ENCODE data around the gene KCNMA1.

The KCNMA1 gene

DNA sequence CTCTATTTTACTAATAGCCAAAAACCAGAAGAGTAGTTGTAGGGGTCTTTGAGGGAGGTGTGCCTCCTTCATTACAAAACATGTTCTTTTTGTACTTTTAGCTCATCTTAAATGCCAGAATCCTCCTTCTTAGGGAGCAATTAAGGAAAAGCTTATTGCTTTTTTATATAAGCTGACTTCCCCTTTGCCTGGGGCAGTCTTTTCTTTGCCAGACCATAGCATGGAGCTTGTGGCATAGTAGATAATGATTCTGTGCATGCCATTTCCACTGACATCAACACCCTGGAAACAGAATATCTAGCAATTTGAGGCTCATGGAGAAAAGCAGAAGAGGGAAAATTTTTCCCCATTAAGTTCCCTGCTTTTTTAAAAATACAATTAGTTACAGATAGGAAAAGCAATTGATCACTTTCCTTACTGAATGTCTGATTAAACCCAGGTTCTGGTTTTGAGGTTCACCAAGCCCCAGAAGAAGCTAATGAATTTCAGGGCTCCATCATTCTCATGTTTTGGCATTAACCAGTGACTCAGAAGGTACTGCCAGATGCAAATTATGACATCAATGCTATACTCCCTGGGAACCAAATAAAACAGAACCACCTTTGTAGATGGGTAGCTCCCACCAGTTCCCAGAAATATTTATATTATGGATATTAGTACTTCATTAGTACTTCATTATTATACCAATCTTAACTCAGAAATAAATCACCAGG is 410.6 kb downstream of the KCNMA1 start:
- no peak for DNase-seq

DNA sequence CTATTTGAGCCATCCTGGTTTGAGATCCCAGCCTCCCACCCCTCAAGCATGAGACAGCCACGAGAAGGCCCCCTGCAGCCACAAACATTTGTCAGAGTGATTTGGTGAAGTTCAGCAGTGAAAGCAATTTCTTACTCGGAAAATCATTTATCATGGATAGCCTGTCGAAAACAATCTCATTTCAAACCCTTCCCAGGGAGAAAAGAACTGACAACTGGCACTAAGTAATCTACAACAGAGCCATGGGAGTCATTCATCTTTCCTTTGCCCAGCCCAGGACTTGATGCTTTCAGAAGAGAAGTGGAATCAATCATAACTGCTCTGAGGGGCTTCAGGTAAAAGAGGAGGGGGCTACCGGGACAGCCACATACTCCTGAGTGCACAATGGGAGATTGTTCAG is 411.2 kb downstream of the KCNMA1 start:
- DNase-seq = no peak

DNA sequence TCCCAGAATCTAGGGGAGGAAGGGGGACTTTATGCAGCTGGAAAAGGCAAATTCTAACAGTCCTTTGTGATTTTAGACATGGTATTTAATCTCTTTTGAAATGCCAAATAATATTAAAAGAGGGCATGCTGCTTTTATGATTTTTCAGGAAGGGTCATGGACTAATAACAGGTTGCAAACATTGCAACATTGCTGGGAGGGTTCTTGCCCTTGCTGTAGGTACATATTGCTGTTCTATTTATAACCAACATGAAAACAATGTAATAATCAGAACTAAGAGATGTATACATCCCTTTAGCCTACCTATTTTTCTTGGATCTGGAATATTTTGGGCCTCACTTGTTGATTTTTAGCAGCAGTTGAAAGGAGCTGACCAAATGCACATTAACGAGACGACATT is 411.6 kb downstream of the KCNMA1 start:
- DNase-seq = no peak

DNA sequence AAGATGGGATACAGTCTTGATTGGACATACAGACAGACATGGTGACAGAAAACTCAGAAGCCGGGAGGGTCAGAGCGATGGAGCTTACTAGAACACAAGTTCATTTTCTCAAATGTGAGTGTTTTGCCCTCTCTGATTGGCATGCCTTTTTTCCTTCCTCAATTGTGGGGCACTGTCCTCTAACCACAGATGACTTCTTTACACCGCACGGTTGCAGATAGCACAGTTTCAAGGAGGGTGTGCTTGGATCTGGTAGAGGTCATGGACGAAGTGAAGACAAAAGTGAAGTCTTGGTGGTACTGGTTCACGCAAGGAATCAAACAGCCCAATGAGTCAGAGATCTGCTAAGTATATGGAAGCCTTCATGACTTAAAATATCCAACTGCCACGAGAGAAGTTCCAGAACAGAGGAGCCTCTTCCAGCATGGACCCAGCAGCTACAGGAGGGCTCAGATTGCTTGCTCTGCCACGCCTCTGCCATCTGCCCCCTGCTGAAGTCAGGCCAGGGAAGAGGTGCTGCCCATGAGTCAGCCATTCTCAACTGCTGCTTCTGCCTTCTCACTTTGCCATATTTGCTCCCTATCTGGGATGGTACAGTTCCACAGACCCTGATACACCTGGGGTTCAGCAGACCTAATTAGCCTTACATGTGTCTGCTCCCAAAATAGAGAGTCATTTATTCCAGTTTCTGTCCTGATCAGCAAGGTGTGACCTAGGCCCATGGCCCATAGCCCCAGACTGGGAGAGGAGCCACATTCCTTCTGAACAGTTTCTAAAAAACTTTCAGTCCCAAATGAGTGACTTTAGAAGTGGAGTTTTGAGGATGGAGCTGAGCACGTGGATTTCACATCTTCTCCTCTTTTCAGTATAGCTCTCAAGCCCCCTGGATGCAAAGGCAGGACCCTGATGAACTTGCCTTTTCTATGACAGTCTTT is 413.8 kb downstream of the KCNMA1 start:
- no peak for DNase-seq

DNA sequence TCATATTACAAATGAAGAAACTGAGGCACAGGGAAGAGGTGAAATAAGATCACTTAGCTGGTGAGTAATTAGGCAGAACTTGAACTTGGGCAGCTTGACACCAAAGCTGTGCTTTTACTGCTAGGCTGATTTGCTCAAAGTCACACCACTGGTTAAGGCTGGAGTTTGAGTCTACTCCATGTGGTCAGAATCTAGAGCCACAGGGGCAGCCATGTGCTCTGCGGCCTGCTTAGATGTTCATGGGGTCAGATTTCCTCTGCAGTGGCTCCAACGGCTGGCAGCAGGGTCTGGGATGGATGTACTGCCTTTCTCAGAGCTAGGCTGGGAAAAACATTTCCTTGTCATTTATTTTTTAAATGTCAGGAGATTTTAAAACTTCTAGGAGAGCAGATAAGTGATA is 417.5 kb downstream of the KCNMA1 start:
- no peak for DNase-seq

DNA sequence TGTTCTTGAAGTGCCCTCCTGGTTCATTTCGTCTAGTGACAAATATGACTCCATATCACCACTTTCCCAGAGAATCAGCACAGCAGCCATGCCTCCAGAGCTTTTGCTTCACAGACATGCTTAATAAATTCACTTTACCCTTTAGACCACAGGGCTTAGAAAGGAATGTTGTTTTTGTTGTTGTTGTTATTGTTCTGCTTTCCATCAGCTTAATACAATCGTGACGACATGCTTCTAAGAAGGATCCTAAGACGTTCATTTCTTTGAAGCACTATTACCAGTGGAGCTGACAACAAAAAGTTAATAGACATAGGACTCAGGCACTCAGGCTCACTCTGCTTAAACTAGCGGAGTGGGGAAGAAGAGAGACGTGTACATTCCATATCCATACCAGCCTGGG is 418.6 kb downstream of the KCNMA1 start:
- no peak for DNase-seq

DNA sequence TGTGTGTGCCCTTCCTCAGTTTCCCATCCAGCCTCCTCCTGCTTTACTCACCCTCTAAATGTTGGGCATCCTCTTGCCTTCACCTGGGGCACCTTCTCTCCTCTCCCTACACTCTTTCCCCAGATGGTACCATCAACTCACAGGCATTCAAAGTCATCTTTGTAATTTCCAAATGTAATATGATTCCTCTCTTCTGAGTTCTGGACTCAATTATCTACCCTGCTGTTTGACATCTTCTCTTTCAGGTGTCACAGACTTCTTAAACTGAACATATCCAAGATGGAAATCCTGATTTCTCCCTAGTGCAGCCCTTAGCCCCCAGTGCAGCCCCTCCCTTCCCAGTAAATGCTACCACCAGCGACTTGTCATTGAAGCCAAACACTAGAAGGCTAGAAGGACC is 422.8 kb downstream of the KCNMA1 start:
- DNase-seq = no peak

DNA sequence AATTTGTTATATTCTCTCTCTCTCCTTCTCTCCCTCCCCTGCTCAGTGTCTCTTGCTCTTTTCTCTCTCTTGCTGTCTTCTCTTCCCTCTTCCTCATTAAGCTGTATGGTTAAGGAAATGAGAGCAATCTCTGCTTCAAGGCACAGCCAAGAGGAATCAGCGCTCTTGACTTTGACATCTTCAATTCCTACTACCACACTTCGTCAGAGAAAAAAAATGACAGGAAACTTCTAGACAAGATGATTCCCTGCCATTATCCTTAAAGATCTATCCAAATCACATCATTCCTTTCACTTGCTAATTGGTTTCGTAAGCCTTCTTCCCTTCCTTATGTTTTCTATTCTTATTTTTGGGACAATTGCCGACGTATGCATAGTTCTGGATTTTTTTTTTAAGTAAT is 425.0 kb downstream of the KCNMA1 start:
- DNase-seq = no peak

DNA sequence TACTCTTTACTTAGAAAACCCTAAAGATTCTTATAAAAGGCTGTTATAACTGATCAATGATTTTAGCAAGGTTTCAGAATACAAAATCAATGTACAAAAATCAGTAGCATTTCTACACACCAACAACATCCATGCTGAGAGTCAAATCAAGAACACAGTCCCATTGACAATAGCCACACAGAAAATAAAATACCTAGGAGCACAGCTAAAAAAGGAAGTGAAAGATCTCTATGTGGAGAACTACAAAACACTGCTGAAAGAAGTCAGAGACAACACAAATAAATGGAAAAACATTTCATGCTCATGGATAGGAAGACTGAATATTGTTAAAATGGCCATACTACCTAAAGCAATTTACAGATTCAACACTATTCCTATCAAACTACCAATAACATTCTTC is 427.0 kb downstream of the KCNMA1 start:
- no peak for DNase-seq

DNA sequence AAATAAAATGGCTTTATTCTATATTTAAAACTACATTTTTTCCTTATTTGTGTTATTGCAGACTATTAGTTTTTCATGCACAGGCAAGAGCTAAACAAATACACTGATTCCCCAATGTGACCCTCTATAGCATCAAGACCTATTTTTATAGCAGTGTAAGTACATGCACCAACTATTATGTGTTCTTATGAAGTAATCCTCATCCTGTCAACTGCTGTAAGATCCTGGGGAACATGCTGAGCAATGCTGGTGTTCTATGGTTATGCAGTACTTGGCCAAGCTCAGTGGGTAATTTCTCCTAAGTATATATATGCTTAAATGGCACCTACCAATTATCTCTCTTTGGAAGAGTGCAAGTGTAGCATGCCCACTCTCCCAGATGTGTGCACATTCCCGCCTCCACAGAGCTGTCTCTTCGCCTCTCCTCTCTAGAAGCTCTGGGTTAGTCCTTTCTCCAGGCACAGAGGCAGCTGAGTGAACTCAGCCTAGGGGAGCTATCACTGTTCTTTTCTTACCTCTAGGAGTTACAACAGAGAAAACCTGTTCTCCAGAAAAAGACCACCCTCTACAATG is 428.8 kb downstream of the KCNMA1 start:
- no peak for DNase-seq

DNA sequence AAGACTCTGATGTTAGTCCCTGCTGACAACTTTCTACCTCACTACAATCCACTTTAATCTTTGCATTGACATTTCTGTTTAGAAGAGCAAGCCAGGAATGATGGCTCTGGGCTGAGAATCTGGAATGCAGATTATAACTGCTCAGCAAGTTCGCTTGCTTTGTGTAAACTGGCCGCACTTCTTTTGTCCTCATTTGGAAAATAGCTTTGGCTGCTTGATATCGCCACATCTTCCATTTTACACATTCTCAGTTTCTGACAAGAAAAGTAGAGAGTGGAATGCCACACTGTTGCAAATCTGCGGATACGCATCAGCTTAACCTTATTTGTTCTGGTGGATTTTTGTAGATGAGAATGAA is 429.8 kb downstream of the KCNMA1 start:
- no peak for DNase-seq

DNA sequence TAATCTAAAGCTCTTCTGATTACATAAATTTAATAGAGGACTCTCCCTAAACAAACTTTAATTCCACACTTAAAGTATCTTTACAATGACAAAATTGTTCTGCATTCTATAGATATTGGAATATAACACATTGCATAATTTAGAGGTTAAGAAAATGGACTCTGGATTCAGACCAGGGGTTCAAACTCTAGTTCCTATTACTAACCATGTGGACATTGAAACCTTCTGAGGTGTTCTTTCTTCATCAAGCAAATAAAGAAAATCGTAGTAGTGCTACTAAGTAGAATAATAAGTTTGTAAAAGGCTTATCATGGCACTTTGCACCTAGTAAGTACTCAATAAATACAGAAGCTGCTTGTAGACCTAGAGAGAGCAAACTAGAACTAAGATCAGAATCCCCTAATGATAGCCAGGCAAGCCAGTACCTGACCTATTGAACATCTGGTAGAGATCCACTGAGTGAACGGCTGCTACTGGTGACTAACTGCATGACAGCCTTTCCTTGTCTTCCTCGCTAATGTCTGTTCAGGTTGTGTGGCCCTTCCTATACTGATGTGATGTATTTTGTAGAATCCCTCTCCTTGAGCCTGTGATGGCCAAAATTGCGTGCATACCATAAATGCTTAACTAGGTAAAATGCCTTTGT is 430.3 kb downstream of the KCNMA1 start:
- DNase-seq = no peak

DNA sequence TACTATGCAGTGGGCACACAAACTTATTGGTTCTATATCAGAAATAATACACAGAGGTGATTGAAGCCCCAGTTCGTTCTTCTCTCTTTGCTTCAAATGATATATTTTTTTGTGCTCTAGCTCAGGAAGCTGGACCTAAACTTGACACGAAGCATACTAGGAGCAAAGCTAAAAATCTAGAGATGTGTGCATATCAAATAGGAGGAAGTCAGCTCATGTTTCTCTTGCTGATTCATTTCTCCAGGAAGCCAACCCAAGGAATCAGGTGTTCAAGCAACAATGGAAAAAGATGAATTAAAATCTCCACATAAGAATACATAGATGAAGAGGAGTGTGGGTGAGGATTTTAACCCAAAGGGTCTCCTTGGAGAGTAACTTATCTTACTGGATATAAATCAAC is 432.5 kb downstream of the KCNMA1 start:
- no peak for DNase-seq

DNA sequence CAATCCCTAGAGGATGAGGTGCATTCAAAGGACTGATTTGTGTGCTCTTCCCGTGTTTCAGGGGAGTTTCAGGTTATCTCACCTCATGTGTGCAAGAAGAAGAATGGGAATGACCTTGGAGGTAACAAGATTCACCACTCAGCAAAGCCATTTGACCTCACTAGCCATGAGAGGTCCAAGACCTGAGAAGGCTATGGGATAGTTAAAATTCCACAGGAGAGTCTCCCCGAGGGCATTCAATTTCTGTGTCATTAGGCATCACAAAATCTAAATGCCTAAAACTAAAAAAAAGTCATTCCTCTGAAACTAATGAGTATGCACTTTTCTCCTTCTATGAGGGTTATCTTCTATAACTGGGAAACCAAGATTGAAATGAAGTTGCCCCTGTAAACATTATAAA is 433.4 kb downstream of the KCNMA1 start:
- DNase-seq = no peak

DNA sequence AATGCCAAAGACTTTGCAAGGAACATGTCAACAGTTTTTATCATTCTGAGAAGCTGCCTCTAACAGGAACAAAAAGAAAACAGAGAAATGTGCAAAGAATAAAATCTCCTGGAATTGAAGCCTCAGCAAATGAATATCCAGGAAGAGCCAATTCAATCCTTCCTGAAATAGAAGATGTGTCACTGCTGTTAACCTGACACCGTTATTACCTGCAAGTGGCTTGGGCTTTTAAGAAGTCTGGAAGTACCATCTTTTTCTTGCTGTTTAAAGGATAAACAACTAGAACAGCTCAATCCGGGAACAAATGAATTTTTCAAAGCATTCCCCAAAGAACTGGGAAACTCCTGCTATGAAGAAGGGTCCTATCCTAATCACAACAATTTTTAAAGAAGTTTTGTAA is 434.8 kb downstream of the KCNMA1 start:
- DNase-seq = no peak

DNA sequence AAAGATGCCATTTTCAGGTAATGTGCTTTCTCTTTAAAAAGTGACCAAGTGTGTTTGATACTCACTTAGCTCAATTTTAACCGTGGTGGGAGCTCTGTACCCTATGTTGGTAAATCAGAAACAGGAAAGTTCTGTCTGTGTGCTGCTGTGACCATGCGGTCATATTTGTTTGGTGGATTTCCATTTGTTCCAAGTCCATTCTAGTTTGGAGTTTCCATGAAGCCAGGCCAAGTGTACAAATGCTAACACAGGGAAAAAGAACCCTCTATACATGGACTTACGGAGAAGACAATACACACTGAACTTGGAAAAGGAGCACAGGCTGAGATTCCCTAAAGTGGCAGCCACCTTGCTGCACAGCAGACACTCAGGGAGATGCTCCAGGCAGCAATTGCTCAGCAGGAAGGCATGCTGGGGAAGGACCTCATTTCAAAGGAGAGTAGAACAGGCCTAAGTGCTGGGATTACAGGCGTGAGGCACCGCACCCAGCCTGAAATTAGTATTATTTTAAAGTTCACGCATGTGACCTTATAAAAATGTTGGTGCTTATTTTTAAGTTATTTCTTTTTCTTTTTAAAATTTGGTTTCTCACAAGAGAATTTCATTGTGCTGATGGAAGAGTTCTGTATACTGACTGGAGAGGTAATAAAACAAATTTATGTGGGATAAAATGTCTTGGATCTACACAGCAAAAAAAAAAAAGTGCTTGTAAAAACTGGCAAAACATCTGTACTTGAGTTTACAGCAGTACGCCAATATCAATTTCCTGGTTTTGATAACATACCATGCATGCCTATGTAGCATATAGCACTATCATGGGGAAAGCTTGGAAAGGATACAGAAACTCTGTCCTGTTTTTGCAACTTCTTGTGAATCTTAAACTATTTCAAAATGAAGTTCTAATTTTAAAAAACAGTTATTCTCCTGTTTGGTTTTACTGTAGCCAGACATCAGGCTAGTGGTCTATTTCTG is 436.2 kb downstream of the KCNMA1 start:
- no peak for DNase-seq

DNA sequence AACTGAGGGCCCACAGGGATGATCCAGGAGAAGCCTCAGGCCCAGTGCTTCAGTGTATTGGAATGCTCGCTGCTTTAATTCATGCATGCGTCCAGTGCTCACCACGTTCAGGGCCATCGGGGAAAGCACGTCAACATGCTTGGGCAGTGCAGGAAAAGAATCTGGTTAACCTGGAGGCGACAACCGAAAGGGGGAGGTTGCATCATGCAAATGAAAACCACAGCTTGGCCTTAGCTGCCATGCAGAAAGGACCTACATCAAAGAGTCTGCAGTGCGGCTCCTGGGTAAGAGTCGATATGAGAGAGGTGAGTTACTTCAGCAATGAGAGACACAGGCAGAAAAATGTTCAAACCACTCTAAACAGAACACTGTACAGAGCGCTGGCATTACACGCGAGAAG is 440.1 kb downstream of the KCNMA1 start:
- DNase-seq = no peak

DNA sequence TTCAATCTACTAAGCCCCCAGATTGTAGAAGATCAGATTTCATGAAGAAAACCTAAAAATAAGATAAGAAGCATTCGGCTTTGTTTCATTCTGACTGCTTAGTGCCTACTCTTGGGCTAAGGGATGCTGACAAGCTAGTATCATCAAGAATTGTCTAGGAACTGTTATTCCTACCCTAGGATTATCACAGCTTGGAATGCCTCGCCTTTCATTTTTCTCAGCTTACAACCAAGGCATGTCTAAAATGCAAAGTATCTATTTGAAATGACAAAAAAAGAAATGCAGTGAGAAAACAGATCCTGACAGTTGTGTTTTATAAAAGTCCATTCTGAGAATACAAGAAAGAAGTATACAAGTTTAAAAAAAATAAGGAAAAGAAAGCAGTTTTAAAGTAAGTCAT is 441.0 kb downstream of the KCNMA1 start:
- no peak for DNase-seq

DNA sequence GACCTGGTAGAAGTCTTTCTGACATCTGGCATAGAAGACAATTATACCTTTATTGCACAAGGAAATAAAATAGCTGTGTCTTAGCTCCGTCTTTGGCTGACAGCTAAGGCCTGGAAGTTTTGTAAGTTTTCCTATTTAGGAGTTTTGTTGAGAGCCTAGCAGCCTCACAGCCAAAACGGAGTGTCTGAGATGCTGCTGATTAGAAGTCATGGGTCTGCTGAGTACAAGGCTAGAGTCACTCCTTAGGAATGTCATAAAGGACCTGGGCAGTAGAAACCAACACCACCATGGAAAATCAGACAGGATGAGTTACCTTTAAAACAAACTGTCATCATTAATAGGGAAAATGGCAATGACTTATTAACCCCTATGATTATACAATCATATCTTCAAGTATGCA is 442.5 kb downstream of the KCNMA1 start:
- no peak for DNase-seq

DNA sequence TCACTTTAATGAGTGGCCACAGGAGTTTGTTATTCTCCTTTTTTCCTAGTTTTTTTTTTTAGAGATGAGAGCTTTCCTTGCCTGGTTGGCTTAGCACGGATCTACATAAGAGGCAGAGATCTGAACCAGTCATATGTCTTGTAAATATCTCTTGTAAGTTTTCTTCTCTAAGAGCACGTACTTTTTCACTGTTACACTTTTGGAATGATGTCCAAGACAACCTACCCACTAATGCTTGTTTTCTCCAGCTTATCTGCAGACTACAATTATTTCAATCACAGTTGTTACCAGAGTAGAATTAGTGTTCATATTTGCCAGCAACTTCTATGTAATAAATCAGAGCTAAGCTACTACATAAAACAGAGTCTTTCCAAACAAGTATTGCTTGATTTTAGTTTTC is 444.6 kb downstream of the KCNMA1 start:
- DNase-seq = no peak

DNA sequence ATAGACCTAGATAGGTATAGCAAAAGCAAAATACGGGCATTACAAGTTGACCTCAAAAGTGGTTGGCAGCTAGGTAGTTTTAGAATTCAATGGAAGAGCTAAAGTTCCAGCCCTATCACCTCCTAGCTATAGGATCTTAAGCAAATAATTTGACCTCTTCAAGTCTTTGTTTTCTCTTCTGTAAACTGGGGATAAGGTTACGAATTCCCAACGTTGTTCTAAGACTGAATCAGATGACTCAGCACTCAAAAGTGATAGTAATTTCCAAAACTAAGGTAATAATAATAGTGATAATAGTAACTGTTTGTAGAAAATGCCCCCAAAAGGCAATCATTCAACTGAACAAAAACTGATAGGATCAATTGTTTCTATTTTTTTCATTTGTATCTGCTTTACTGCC is 445.2 kb downstream of the KCNMA1 start:
- no peak for DNase-seq

DNA sequence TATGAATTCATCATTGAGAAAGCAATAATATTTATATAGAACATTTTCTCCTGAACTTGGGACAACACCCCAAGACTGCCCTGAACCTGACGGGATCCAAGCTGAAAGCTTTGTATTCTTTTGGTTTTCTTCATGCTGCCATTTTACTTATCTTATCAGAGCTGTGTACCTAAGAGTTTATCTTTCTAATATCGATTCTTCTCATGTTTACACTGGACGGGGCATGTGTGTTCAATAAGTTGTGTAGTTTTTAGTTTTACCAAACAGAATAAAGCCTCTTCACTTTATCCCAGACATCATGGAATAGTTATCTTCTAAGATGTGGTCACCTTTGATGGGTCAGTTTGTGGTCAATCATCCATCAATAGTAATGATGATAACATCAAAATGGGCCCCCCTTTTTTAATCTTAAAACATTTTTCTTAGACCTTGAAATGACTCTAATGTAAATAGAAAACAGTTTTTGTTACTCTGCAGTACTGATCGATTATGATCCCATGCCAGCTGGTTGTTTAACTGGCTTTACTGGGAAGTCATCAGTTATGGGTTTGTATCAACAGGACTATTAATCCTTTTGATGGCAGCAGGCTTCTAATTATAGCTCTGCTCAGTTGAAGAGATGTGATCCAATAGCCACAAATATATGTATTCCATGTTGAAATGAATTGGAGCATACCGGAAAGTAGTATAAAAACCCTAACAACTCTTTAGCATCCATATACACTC is 446.1 kb downstream of the KCNMA1 start:
- DNase-seq = no peak
